RKO (cell line): Measurements from ENCODE around the gene CACNB3.
A peak's percentile ranks its signal among the peaks of the same experiment; 100 is the strongest.

ENCODE experiments used
- DNase-seq: peaks from one replicate; pipeline ENCODE4 v3.0.0-alpha.2; 2016; ENCODE audit warnings: low spot score

CACNB3 gene

GRCh38 chr12:48817873-48818830 lies at the start of gene CACNB3:
TSS of gene CACNB3 (plus strand) at chr12:48818496. CDS start at chr12:48818930, 434 bp downstream.
- peak; percentile 49 for DNase-seq

GRCh38 chr12:48768736-48769135 lies 49.6 kb upstream of the CACNB3 start:
- no peak for DNase-seq

GRCh38 chr12:48770756-48771155 lies 47.5 kb upstream of the CACNB3 start:
- no peak for DNase-seq

DNA sequence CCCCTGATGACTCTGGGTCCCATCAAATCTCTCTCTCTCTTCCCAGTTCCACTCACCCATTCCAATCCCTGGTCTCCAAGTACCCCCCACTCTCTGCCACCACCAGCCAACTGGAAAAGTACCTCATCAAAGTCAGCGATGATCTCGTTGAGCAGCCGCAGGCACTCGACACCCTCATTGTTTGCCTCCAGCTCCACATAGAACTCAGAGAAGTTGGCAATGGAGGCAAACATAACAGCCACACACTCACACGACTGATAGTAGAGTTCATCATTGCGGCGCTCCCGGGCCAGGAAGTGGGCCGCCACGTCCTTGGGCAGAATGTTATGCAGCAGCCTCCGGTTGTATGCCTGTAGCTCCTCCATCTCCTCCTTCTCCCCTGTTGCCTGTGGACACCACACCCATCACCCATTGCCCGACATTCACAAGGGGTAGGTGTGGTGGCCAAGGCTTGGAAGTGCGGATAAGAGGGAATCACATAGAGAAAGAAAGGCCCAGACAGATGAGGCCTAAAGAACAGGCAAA lies 46.6 kb upstream of the CACNB3 start:
- no peak for DNase-seq

DNA sequence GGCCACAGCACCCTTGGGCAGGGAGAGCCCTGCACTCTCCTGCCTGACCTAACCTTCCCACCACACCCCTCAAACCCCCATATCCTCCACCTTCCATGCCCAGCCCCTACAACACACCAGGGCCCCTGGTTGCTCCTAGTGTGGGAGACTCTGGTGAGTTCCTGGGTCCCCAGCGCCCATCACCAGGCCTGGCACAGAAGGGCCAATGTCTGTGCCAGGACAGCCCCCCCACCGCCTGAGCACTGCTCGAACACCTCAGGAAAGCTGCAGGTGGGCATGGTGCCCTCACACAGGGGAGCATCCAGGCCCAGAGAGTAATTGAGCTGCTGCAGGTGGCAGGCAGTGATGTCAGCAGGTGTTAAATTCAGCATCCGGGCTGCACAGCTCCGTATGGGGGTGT lies 44.6 kb upstream of the CACNB3 start:
- DNase-seq: no peak

DNA sequence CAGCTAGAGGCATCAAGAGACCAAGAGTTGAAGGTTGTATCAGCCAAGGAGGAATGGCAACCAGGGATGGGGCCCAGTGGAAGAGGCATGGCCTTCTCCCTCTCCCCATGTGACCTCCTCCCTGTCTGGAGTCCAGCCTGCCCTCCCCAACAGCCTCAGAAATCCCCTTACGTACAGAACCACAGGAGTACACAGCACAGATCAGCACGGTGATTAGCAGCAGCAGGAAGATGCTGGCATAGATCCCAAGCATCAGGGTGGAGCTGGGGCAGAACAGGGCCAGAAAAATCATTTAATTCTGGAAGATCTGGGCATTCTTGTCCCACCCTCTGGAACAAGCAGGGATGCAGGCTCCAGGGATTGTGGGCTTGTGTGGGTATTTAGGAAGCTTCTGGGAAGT lies 43.8 kb upstream of the CACNB3 start:
- DNase-seq: no peak

- no peak for DNase-seq
These were observed 43.0 kb upstream of the CACNB3 start for GRCh38 chr12:48775299-48775698.

DNA sequence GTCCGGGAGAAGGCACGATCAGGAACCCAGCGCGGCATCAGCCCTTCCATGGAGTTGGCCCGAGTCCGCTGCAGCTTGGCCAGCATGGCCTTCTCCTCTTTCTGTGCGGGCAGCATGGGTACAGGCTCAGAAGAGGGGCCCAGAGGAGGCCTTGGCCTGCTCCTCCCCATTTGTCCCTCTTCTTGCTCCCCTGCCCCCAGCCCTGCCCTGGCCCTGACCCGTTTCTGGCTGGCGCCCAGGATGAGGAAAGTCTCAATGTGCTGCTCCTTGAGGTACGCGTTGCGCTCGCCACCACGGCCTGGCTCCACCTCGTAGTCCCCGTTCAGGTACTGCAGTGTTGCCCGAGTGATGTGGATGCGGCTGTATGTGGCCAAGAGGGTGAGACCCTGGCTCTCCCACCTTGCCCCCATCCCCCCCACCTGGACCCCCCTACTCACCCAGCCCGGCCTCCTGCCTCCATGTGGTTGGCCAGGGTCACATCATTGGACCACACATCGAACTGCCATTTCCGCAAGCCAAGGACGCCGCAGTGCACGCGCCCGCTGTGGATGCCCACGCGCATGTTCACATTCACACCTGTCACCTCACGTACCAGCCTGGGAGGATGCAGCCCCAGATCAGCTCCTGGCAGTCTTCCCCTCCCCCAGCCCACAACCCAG lies 42.2 kb upstream of the CACNB3 start:
- no peak for DNase-seq

DNA sequence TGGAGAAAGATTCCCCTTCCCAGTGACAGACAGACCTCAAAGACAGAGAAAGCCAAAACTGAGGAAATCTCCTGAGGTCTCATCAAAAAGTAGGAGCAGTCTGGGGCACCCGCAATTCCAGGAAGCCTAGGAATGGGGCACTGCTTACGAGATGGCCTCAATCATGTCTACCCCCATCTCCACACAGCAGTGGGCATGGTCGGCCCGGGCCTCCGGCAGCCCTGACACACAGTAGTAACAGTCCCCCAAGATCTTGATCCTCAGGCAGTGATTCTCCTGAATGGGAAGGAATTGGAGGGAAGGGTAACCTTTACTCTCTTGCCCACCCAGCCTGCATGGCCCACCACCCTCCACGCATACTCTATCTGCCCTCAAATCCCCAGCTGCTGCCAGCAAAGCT lies 41.3 kb upstream of the CACNB3 start:
- DNase-seq: no peak

GRCh38 chr12:48777501-48778400 lies 40.5 kb upstream of the CACNB3 start:
- DNase-seq: no peak

DNA sequence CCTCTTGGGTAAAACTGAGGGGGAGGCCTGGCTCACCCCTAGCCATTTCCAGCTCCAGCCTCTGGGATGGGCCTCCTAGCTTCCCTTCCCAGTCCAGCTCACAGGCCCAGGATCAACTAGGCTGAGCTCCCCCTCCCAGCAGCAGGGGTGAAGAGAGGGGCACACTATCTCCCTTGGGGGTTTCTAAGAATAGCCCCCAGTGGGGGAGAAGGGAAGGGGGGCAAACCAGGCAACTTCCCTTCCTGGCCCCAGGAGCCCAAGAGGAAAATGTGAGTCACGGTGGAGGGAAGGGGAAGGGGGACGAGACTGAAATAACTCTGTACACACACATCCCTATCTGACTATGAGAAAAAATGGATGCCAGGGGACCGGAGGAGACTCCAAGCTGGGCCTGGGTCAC lies 38.4 kb upstream of the CACNB3 start:
- DNase-seq: no peak

- no peak for DNase-seq
These were observed 37.8 kb upstream of the CACNB3 start for GRCh38 chr12:48780381-48781025.

DNA sequence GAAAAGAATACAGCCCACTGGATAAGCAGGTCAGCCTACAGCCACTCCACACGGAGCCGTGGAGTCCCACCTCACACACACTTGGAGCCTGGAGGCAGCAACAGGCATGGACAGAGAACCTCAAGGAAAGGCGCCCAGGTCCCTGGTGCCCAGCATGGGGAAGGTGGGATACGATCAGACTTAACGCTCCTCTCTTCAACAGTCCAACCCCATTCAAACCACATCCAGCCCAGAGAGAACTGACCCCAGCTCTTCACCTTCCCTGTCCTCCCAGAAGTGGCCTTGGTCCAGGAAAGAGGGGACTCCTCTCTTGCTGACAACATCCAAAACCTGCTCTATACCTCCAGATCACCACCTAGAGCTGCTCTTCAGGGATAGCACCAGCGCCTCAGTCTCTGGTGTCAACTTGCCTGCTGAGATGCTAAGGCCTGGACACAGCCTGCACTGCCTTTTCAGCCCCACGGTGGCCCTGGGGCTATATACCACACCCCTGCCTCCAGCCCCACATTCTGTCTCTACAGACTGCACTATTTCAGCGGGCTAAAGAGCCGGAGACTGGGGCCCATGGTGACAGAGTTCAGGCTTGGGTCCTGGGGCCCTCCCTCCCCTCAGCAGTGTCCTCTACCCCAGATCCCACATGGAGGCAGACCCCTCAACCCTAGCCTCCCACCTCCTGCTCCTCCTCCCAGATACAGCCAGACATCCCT lies 36.4 kb upstream of the CACNB3 start:
- DNase-seq: no peak

GRCh38 chr12:48782457-48783395 lies 35.6 kb upstream of the CACNB3 start:
- DNase-seq: no peak

DNA sequence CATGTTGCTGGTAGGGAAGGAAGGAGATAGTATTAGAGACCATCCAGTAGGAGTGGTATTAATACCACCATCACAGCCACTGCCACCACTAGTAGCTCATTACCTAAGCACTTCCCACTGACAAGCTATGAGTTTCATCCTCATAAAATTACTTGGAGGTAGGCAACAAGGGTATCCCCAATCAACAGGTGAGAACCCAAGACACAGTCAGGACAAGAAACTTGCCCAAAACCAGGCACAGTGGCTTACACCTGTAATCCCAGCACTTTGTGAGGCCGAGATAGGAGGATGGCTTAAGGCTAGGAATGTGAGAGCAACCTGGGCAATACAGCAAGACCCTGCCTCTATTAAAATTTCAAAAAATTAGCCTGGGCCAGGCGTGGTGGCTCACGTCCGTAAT lies 34.9 kb upstream of the CACNB3 start:
- DNase-seq: no peak

- no peak for DNase-seq
These were observed 31.4 kb upstream of the CACNB3 start for GRCh38 chr12:48786591-48787544.

DNA sequence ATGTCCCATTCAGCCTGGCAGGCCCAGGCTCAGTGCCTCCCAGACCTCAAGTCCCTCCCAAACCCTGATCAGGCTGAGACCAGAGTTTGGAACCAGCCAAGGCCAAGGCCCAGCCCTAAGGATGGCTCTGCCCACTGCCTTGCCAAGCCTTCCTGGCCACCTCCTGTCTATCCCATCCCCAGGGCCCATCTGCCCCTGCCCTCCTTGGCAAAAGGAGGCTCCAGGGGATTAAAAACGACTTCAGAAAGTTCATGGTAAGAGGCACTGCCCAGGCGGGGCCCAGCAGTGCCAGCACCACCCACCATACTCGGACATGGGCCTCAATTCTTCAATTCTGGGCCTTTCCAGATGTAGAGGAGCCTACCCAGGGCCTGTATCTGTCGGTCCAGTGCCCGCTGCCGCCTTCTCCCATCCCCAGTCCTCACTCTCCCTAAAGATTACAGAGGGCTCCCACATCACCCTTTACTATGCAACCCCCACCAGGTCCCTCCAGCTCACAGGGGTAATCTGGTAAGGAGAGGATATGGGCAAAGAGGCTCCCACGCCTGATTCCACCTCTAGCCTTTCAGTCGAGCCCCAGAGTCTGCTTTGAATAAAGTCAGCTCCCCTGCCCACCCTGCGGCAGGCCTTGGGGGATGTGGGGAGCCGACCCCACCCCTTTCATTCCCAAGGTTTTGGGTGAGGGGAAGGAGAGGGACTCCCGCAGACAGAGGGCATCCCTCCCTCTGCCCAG lies 30.3 kb upstream of the CACNB3 start:
- no peak for DNase-seq

GRCh38 chr12:48788524-48788853 lies 29.8 kb upstream of the CACNB3 start:
- DNase-seq: no peak
